Measurements from ENCODE around the gene AEBP1.

Gene AEBP1

GRCh38 chr7:44087911-44088838 lies 16.0 kb upstream of the AEBP1 start:
- no peak for DNase-seq

DNA sequence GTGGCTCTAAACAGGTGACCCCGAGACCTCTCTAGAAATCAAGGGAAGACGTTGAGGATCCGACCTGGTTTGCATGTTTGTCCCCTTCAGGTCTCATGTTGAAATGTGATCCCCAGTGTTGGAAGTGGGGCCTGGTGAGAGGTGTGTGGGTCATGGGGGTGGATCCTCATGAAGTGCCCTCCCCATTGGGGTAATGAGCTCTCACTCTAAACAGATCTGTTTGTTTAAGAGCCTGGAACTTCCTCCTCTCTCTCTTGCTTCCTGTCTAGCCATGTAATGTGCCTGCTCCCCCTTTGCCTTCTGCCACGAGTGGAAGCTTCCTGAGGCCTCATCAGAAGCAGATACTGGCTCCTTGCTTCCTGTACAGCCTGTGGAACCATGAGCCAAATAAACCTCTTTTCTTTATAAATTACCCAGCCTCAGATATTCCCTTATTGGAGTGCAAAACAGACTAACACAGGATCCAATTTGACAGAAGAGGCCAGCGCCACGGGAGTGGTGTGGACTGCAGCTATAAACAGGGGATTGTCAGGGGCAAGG lies 11.0 kb upstream of the AEBP1 start:
- DNase-seq, result no peak

GRCh38 chr7:44094365-44094764 lies 9.8 kb upstream of the AEBP1 start:
- no peak for DNase-seq

GRCh38 chr7:44094883-44095592 lies 9.1 kb upstream of the AEBP1 start:
- DNase-seq, result no peak

DNA sequence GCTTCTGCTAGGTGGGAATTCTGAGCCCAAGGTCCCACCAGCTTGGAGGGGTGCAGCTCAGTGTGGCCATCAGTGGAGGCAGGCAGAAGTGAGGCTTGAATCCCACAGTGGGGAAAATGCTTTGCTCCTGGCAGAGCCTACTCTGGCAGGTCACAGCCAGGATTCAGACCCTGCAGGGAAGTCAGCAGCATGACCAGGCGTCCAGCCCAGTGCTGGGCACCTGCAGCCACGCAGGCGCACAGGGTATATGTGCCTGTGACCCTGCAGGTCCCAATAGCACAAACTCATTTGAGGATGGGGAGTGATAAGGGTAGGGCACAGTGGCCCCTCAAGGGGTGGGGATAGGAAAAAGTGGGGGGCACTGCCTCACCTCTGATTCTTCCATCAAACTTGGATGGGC lies 8.4 kb upstream of the AEBP1 start:
- no peak for DNase-seq

- DNase-seq, result no peak
Measured at GRCh38 chr7:44096326-44096881, 7.7 kb upstream of the AEBP1 start.

- DNase-seq, result peak; percentile 22
Measured at GRCh38 chr7:44097064-44097932, 6.8 kb upstream of the AEBP1 start.

DNA sequence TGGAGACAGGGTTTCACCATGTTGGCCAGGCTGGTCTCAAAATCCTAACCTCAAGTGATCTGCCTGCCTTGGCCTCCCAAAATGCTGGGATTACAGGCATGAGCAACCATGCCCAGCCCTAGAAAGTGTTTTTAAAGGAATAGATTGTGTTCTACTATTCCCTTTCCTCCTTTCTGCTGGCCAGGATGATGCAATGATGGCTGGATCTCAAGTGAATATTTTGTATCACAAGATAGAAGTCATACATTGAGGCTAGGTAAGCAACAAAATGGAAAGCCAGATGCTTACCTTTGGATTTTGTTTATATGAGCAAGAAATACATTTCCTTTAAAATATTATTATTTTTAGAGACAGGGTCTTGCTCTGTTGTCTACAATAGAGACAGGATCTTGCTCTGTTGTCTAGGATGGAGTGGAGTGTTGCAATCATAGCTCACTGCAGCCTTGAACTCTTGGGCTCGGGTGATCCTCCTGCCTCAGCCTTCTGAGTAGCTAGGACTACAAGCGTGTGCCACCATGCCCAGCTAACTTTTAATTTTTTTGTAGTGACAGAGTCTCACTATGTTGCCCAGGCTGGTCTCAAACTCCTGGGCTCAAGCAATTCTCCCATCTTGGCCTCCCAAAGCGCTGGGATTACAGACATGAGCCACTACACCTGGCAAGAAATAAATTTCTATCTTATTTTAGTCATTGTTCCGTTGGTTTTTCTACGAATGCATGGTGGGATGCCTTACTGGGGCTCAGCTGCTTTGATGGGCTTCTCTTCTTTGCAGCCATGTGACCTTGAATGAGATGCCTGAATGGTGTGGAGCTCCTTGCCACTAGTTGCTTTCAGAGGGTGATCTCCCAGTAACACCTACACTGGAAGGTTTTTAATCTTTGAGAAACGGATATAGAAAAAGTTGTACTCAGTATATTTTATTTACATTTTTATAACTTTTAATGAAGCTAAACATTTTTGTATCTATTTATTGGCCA lies 5.8 kb upstream of the AEBP1 start:
- DNase-seq, result no peak

- no peak for DNase-seq
Measured at GRCh38 chr7:44099669-44100068, 4.5 kb upstream of the AEBP1 start.

DNA sequence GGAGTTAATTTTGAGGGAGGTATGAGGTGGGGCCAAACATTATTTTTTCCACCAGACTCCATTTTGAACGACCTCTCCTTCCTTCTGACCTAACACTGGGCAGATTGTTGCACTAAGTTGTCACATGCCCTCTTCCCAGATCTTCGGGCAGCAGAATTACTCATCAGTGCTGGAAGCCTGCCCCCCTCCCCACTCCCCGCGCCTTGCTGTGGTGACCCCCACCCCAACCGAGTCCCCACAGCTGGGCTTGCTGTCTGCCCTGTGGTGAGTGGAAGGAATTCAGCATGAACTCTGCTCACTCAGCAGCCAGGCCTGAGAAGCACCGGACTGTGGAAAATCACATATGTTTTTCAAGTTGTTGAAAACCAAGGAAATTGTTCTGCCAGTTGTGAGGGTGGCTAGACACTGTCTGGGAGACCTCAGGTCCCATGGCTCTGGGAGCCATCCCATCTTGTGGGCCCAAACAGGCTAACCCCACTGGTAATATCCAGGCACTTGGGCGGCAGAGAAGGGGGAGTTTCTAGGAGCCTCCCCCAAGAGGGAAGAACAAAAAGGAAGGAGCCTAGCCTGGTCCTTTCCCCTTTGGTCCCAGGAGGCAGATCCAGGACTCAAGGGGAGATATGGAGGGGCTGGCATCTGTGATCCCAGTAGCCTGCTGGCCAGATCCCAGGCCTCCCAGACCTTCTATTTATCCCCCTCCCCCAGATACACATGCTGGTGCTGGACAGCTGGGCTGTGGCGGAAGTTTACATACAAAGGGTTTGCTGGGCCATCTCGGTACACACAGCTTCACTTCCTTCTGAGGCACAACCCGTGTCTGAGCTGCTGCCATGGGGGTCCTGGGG lies 3.5 kb upstream of the AEBP1 start:
- DNase-seq, result no peak

GRCh38 chr7:44101303-44101965 lies 2.7 kb upstream of the AEBP1 start:
- no peak for DNase-seq

DNA sequence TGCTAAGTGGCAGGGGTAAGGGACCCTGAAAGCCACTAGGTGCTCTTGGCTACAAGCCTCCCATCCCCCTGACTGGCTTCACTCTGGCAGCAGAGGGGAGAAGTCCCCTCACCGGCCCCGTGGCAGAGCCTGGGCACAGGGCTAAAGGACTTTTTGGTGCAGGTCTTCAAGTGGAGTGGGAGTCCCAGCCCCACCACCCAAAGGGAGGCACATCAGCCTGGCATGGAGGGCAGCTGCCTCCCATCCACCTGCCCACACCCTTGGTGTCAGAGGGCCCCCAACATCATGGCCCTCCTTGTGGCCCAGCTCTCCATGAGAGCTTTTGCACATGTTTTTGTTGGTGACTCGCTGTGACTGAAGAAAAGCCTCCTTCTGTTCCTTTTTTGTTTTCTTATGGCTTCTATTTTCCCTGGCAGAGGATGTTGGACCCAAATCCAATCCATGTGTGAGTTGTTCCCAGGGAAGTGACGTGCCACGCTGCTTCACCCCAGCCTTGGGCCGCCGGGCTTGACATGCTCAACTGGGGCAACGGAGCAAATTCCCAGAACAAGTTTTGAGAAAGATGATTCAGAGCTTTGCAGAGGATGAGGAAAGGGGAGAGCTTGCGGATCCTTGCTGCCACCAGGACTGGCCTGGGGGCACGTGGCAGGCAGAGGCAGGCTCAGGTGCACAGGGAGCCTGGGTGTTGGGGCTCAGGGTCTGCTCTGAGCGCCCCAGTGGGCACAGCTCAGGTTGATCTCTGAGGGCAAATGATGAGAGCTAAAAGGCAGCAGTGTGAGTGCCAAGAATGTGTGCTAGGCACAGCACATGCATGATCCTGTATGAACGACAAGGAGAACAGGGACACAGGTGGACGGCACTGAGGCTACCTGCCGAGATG lies 1.9 kb upstream of the AEBP1 start:
- DNase-seq, result no peak

DNA sequence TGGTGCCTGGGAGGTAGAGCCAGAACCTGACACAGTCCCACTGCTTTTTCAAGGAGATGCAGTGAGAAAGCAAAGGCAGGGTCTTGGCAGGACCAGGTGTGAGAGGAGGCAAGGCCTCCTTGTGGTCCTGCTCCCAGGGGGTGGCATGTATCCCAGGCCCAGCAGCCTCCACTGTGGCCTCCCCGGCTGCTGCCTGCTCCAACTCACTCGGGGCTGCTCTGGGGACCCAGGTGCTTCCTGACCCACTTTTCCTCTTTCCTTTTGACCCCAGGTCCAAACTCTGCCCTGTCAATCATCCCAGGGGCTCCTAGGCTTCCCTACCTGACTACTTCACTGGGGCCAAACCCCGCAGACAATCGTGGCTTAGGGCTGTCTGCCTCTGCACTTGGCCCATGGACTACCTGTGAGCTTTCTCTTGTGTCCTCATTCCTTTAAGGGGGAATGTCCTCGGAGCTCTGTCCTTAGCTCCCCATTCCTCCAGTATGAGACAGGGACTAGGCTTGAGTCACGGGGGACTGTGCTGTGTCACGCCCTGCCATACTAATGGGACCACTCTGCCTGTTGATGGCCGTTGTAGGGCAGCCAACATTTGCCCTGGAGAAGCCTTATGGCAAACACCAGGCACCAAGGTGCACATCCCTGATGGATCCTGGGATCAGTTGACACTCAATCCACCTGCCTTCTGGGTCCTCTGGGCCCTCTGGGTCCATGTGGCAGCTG lies 1.1 kb upstream of the AEBP1 start:
- no peak for DNase-seq

GRCh38 chr7:44103566-44103922 lies 601 bp upstream of the AEBP1 start:
- no peak for DNase-seq

GRCh38 chr7:44104860-44105771 lies 971 bp downstream of the AEBP1 start:
- no peak for DNase-seq

- no peak for DNase-seq
Measured at GRCh38 chr7:44105832-44106231, 1.7 kb downstream of the AEBP1 start.

Measured in hematopoietic multipotent progenitor cell treated with erythropoietin and hydrocortisone succinate and interleukin-3 and kit ligand, for 8 days (in vitro differentiated cells).